Upper lobe of left lung (tissue), 6 donors: ENCODE measurements around the gene CYBC1. TPM values are rescaled to one million over a fixed set of nuclear protein-coding genes. Genes with fewer than 3 reads are reported as not detected.
A peak's percentile ranks its signal among the peaks of the same experiment; 100 is the strongest.

ENCODE experiments used
- ATAC-seq, 2 donors: fragments of 200-7000 bp; cut with Tn5 transposase; one replicate each; pipeline ENCODE4 v1.9.1; 2022; ENCODE audit warnings: mild to moderate bottlenecking in 2 of 2, moderate library complexity in 2 of 2; ENCODE audit not compliant: low FRiP score in 2 of 2
- DNase-seq, 2 donors: peaks; one replicate each; pipeline ENCODE4 v3.0.0-alpha.2; 2019 to 2020
- H3K27ac ChIP-seq, 4 donors: fragments of 200-600 bp; sonication (generic); one replicate each; pipeline ENCODE4 v1.5.1; 2016 to 2019
- H3K27me3 ChIP-seq, 4 donors: fragments of 200-600 bp; sonication (generic); one replicate each; pipeline ENCODE4 v1.5.1; 2017 to 2019
- H3K36me3 ChIP-seq, 4 donors: fragments of 200-600 bp; sonication (generic); one replicate each; pipeline ENCODE4 v1.5.1; 2016 to 2019
- H3K4me1 ChIP-seq, 4 donors: fragments of 200-600 bp; sonication (generic); one replicate each; pipeline ENCODE4 v1.5.1; 2018 to 2019
- H3K4me3 ChIP-seq, 4 donors: fragments of 200-600 bp; sonication (generic); one replicate each; pipeline ENCODE4 v1.5.1; 2017 to 2019; ENCODE audit warnings: mild to moderate bottlenecking in 2 of 4, moderate library complexity in 1 of 4
- H3K9me3 ChIP-seq, 4 donors: fragments of 200-600 bp; sonication (generic); one replicate each; pipeline ENCODE4 v1.5.1; 2018 to 2019
- EP300 ChIP-seq, 4 donors: sonication (generic); formaldehyde crosslinking; IDR thresholded peaks; one replicate each; pipeline ENCODE4 v1.5.1; 2017; ENCODE audit warnings: antibody characterized with exemption in 4 of 4, control low read depth in 2 of 4
- POLR2A ChIP-seq, 4 donors: fragments of 450-650 bp; IDR thresholded peaks; one replicate each; pipeline ENCODE4 v1.5.1; 2016 to 2017; ENCODE audit warnings: antibody characterized with exemption in 4 of 4, mild to moderate bottlenecking in 2 of 4
- POLR2AphosphoS5 ChIP-seq, 2 donors: sonication (generic); formaldehyde crosslinking; IDR thresholded peaks; one replicate each; pipeline ENCODE4 v1.5.1; 2017; ENCODE audit warnings: antibody characterized with exemption in 2 of 2
- WGBS, 2 donors: methylation state at CpG; one replicate each; pipeline ENCODE4 v1.1.5; 2017 to 2018; 5-methylcytosine and 5-hydroxymethylcytosine counted together
- total RNA-seq, 6 donors: library from RNA; depleted of rRNA in 4 of 6; stranded (reverse); fragments of >200 nt in 4 of 6; gene quantifications; one replicate each; pipeline versions ENCODE4 v1.1.0 to v1.2.1, GENCODE V29; 2016 to 2021
- TF ChIP-seq, protein P1 (sequence below), 6 experiments: fragments of 450-650 bp in 4 of 6; fragments of 200-600 bp in 2 of 6; sonication (generic) in 2 of 6; IDR thresholded peaks; one replicate each; pipeline ENCODE4 v1.5.1; 2016 to 2019; ENCODE audit warnings: antibody characterized with exemption in 6 of 6
- donor health status: DM: no; HTN: no; CAD: no; lungs with moderate emphysema.
- donor health status: DM: no; HTN: yes; CAD: no; lungs with severe emphysema.

CYBC1 gene
- total RNA-seq, 6 donors from 2014 or later = 74.9 to 193 (median 108) TPM

DNA sequence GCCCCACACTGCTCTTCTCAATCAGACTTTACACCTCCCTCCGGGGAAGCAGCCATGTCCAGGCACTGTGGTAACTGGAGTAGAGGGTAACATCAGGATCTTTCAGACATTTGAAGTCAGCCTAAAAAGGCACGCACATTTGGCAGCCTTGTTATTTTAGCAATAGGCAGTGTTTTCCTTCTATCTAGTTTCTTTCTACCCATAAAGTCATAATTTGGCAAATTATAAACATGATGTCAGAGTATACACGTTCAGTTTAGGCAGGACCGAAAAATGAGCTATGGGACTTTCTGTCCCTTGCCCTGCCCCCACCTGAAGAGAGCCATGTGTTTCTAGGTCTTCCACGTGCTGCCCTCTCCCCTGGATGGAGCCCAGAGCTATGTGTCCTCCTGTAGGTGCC is 29.1 kb upstream of the CYBC1 start:
- Histone ChIP-seq H3K27ac (no peak overlapping the region), H3K9me3 (no peaks in the 10 kb centered on the region), H3K27me3 (no peaks in the 10 kb centered on the region), H3K4me3 (no peak overlapping the region), H3K4me1 (no peaks in the 10 kb centered on the region), H3K36me3 (peaks cover 29 to 100% (median 77%) of the 10 kb centered on the region in 4 donors)
- TF ChIP-seq POLR2AphosphoS5 (IDR thresholded peaks at IDR 0.05) (no peak), EP300 (IDR thresholded peaks at IDR 0.05) (no peak), POLR2A (IDR thresholded peaks at IDR 0.05) (no peak)
- TF ChIP-seq, protein P1, sequence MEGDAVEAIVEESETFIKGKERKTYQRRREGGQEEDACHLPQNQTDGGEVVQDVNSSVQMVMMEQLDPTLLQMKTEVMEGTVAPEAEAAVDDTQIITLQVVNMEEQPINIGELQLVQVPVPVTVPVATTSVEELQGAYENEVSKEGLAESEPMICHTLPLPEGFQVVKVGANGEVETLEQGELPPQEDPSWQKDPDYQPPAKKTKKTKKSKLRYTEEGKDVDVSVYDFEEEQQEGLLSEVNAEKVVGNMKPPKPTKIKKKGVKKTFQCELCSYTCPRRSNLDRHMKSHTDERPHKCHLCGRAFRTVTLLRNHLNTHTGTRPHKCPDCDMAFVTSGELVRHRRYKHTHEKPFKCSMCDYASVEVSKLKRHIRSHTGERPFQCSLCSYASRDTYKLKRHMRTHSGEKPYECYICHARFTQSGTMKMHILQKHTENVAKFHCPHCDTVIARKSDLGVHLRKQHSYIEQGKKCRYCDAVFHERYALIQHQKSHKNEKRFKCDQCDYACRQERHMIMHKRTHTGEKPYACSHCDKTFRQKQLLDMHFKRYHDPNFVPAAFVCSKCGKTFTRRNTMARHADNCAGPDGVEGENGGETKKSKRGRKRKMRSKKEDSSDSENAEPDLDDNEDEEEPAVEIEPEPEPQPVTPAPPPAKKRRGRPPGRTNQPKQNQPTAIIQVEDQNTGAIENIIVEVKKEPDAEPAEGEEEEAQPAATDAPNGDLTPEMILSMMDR (IDR thresholded peaks at IDR 0.05) = no peak
- DNase-seq (no peak), ATAC-seq (peak in 1 of 2 donors; percentile 55)
- 92 to 93% methylated on average over 5 of the region's 5 CpGs for WGBS, 2 donors

DNA sequence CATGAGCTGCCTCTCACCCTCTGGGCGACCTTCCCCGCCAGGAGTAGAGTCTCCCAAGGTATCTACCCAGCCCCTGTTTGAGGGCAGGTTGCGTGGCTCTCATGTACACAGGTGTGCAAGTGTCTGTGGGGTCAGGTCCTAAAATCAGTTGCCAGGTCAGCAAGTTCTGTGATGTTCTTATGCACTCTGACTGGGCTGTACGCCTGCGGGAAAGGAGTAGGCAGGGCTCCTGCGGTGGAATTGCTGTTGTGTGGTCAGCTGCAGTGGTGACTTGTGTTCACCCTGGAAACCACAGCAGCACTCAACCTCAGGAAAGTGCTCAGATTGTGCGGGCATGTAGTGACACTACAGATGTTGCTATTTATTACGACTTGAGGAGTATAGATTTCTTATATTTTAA is 27.4 kb upstream of the CYBC1 start:
- Histone ChIP-seq H3K27ac (no peak overlapping the region), H3K4me1 (no peaks in the 10 kb centered on the region), H3K27me3 (no peaks in the 10 kb centered on the region), H3K36me3 (peaks cover 29 to 100% (median 75%) of the 10 kb centered on the region in 4 donors), H3K4me3 (no peak overlapping the region), H3K9me3 (no peaks in the 10 kb centered on the region)
- no peak for ATAC-seq
- TF ChIP-seq EP300 (IDR thresholded peaks at IDR 0.05) (no peak), POLR2AphosphoS5 (IDR thresholded peaks at IDR 0.05) (no peak), POLR2A (IDR thresholded peaks at IDR 0.05) (no peak)
- TF ChIP-seq, protein P1 (IDR thresholded peaks at IDR 0.05) = no peak
- DNase-seq = no peak
- 87 to 88% methylated on average over 8 of the region's 8 CpGs for WGBS, 2 donors

DNA sequence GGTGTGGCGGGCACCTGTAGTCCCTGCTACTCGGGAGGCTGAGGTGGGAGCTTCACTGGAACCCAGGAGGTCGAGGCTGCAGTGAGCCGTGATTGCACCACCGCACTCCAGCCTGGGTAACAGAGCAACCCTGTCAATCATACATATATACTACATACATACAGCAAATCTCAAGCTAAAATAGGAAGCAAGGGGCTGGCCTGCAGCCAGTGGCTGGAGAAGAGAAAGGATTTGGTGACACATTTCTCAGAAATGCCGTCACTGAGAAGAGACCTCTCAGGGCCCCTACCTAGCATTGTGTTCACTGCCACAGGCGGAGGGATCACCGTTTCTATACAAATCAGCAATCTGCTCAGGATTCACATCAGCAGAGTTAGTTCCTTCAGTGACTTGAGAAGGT is 24.9 kb upstream of the CYBC1 start:
- Histone ChIP-seq H3K27me3 (no peaks in the 10 kb centered on the region), H3K36me3 (peaks cover 26 to 97% (median 72%) of the 10 kb centered on the region in 4 donors), H3K27ac (no peak overlapping the region), H3K4me3 (no peak overlapping the region), H3K4me1 (no peaks in the 10 kb centered on the region), H3K9me3 (no peaks in the 10 kb centered on the region)
- no peak for TF ChIP-seq EP300 (IDR thresholded peaks at IDR 0.05)
- TF ChIP-seq, protein P1 (IDR thresholded peaks at IDR 0.05) = no peak
- no peak for TF ChIP-seq POLR2AphosphoS5 (IDR thresholded peaks at IDR 0.05)
- no peak for TF ChIP-seq POLR2A (IDR thresholded peaks at IDR 0.05)
- WGBS, 2 donors = 88 to 91% methylated on average over 8 of the region's 8 CpGs
- no peak for ATAC-seq
- DNase-seq = no peak

DNA sequence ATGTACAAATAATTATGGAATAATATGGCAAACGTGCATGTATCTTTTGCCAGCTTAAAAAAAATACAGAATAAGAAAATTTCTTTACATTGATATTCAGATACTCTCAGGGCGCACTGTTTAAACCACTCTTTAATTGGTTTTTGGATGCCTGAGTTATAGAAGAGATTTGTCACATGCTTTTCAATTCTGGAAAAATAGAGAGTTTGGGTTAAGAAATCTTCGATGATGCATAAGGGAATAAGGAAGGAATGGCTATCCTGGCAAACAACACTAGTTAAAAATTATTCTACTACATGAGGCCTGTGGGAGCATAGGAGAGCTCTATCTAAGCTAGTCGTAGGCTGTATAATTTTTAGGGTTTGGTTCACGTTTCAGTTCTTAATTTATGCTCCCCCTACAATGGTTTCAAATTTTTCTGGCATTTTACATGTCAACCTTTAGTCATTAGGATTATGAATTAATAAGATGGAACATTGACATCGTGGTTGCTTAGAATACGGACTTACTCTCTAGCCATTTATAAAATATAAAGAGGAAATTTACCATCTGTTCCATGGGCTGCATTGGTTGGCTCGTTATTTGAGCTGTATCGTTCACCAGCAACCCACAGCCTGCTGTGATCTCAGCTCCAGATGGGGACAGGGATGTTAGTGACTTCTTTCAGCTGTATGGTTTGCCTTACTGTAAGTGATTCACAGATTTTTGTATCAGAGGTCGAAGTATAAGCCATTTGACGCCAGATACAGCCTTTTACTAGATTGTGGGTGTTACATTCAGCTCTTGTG is 23.9 kb upstream of the CYBC1 start:
- ATAC-seq (no peak), DNase-seq (no peak)
- 88 to 90% methylated on average over 11 of the region's 11 CpGs for WGBS, 2 donors
- Histone ChIP-seq H3K4me1 (no peaks in the 10 kb centered on the region), H3K9me3 (no peaks in the 10 kb centered on the region), H3K27me3 (no peaks in the 10 kb centered on the region), H3K27ac (no peak overlapping the region), H3K4me3 (no peak overlapping the region), H3K36me3 (peaks cover 19 to 97% (median 70%) of the 10 kb centered on the region in 4 donors)
- TF ChIP-seq POLR2A (IDR thresholded peaks at IDR 0.05) = no peak
- no peak for TF ChIP-seq EP300 (IDR thresholded peaks at IDR 0.05)
- TF ChIP-seq POLR2AphosphoS5 (IDR thresholded peaks at IDR 0.05) = no peak
- TF ChIP-seq, protein P1 (IDR thresholded peaks at IDR 0.05) = no peak

DNA sequence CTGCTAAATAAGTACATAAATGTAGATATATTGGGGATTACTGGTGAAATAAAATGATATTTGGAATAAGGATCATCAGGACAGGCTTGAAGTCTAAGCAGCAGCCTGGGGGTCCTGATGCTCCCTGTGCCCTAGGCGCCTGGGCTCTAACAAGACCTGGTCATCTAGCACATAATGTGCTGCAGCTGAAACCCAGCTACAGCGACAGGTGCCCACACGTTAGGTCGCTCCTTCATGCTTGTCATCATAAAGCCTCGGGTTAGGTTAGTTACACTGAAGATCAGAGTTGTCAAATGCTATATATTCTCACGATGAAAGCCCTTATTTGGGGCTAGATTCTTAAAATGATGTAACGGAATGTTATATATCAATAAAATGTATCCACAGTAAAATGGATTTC is 19.5 kb upstream of the CYBC1 start:
- no peaks in the 10 kb centered on the region for H3K27me3 ChIP-seq
- no peak overlapping the region for H3K4me3 ChIP-seq
- ATAC-seq (no peak), DNase-seq (no peak)
- H3K9me3 ChIP-seq = no peaks in the 10 kb centered on the region
- H3K4me1 ChIP-seq = no peaks in the 10 kb centered on the region
- no peak overlapping the region for H3K27ac ChIP-seq
- TF ChIP-seq POLR2AphosphoS5 (IDR thresholded peaks at IDR 0.05) (no peak), EP300 (IDR thresholded peaks at IDR 0.05) (no peak), POLR2A (IDR thresholded peaks at IDR 0.05) (no peak)
- TF ChIP-seq, protein P1 (IDR thresholded peaks at IDR 0.05) = no peak
- peaks cover 26 to 97% (median 81%) of the 10 kb centered on the region in 4 donors for H3K36me3 ChIP-seq
- WGBS, 2 donors = 97 to 98% methylated on average over 7 of the region's 7 CpGs
